Body of pancreas (tissue), 4 donors: ENCODE data around the gene F11R. TPM values are rescaled to one million over a fixed set of nuclear protein-coding genes. Genes with fewer than 3 reads are reported as not detected.
"Not testable (repeated sequence)": the region's sequence is repeated elsewhere in the genome, so short reads cannot be mapped to it uniquely, and the experiment has no call there.

Experiments
- ATAC-seq: fragments of 150-250 bp; one replicate; pipeline ENCODE4 v1.9.1; 2016
- DNase-seq, 4 donors: peaks; one replicate each; pipeline ENCODE4 v3.0.0-alpha.2; 2019
- H3K27ac ChIP-seq, 4 donors: fragments of 200-600 bp; sonication (generic); 1 replicate in 3 of 4; 2 replicates in 1 of 4; pipeline versions ENCODE4 v1.5.1 to v1.6.1; 2016 to 2019; ENCODE audit warnings: mild to moderate bottlenecking in 1 of 4, mixed read lengths in 1 of 4, moderate library complexity in 1 of 4
- H3K27me3 ChIP-seq, 2 donors: fragments of 200-600 bp; sonication (generic); one replicate each; pipeline ENCODE4 v1.6.0; 2016; ENCODE audit warnings: mild to moderate bottlenecking in 1 of 2
- H3K36me3 ChIP-seq, 2 donors: fragments of 200-600 bp; sonication (generic); replicated peaks in 1 of 2; 2 replicates each; pipeline ENCODE4 v1.5.1; 2016; ENCODE audit warnings: low read depth in 2 of 2; ENCODE audit not compliant: insufficient read depth in 1 of 2
- H3K4me1 ChIP-seq: fragments of 200-600 bp; sonication (generic); one replicate; pipeline ENCODE4 v1.6.0; 2016
- H3K4me3 ChIP-seq, 2 donors: fragments of 200-600 bp; sonication (generic); 1 replicate in 1 of 2; 2 replicates in 1 of 2; pipeline ENCODE4 v1.5.1; 2016 to 2019
- H3K9me3 ChIP-seq, 3 donors: fragments of 200-600 bp; sonication (generic); 1 replicate in 2 of 3; 2 replicates in 1 of 3; pipeline ENCODE4 v1.5.1; 2016
- POLR2A ChIP-seq, 3 donors: fragments of 450-650 bp; IDR thresholded peaks; one replicate each; pipeline ENCODE4 v1.6.1; 2016; ENCODE audit warnings: antibody characterized with exemption in 3 of 3, mild to moderate bottlenecking in 2 of 3
- WGBS, 2 donors: methylation state at CpG; one replicate each; pipeline ENCODE4 v1.1.5; 2017; 5-methylcytosine and 5-hydroxymethylcytosine counted together
- intact Hi-C: fragments of 100-400 bp; cut with DNase I; formaldehyde crosslinking; loops from one replicate; pipeline ENCODE4 v1.15.1; 2023
- total RNA-seq, 2 donors: library from RNA; depleted of rRNA; stranded (reverse); fragments of >200 nt; gene quantifications; one replicate each; pipeline ENCODE4 v1.1.0, GENCODE V29; 2016
- TF ChIP-seq, protein P1 (sequence below), 7 experiments: fragments of 450-650 bp in 4 of 7; fragments of 200-600 bp in 3 of 7; sonication (generic) in 3 of 7; IDR thresholded peaks; one replicate each; pipeline ENCODE4 v1.5.1; 2016 to 2019; ENCODE audit warnings: antibody characterized with exemption in 7 of 7

F11R gene
- total RNA-seq, 2 donors from 2014 or later: 40.2 to 41.5 TPM

GRCh38 chr1:161066694-161067093 is 45.7 kb upstream of the F11R start:
- H3K4me3 ChIP-seq: no peak overlapping the region
- H3K4me1 ChIP-seq: no peaks in the 10 kb centered on the region
- ATAC-seq (no peak), DNase-seq (no peak)
- H3K27ac ChIP-seq: no peak overlapping the region
- WGBS, 2 donors: 55 to 71% methylated on average over 3 of the region's 3 CpGs
- no peaks in the 10 kb centered on the region for H3K9me3 ChIP-seq
- H3K36me3 ChIP-seq: no peaks in the 10 kb centered on the region
- H3K27me3 ChIP-seq: no peaks in the 10 kb centered on the region
- intact Hi-C loops: loop anchor here (5.0 kb wide), 1 partner anchor 36 kb away; no protein-coding TSS in a partner anchor
- TF ChIP-seq POLR2A (IDR thresholded peaks at IDR 0.05): no peak
- TF ChIP-seq, protein P1, sequence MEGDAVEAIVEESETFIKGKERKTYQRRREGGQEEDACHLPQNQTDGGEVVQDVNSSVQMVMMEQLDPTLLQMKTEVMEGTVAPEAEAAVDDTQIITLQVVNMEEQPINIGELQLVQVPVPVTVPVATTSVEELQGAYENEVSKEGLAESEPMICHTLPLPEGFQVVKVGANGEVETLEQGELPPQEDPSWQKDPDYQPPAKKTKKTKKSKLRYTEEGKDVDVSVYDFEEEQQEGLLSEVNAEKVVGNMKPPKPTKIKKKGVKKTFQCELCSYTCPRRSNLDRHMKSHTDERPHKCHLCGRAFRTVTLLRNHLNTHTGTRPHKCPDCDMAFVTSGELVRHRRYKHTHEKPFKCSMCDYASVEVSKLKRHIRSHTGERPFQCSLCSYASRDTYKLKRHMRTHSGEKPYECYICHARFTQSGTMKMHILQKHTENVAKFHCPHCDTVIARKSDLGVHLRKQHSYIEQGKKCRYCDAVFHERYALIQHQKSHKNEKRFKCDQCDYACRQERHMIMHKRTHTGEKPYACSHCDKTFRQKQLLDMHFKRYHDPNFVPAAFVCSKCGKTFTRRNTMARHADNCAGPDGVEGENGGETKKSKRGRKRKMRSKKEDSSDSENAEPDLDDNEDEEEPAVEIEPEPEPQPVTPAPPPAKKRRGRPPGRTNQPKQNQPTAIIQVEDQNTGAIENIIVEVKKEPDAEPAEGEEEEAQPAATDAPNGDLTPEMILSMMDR (IDR thresholded peaks at IDR 0.05): no peak

DNA sequence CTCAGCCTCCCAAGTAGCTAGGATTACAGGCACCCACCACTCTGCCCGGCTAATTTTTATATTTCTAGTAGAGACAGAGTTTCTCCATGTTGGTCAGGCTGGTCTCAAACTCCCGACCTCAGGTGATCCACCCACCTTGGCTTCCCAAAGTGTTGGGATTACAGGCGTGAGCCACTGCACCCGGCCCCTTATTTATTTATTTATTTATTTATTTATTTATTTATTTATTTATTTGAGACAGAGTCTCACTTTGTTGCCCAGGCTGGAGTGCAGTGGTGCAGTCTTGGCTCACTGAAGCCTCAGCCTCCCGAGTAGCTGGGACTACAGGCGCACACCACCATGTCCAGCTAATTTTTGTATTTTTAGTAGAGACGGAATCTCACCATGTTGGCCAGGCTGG is 44.7 kb upstream of the F11R start:
- H3K4me1 ChIP-seq, H3K9me3 ChIP-seq, H3K36me3 ChIP-seq, ATAC-seq, H3K27ac ChIP-seq, H3K27me3 ChIP-seq, H3K4me3 ChIP-seq, DNase-seq: not testable (repeated sequence)
- 85 to 94% methylated on average over 6 to 7 of the region's 7 CpGs for WGBS, 2 donors
- intact Hi-C loops: loop anchor here (5.0 kb wide), 1 partner anchor 37 kb away; no protein-coding TSS in a partner anchor

GRCh38 chr1:161063936-161064335 is 43.0 kb upstream of the F11R start:
- H3K4me3 ChIP-seq, H3K27me3 ChIP-seq, H3K36me3 ChIP-seq, ATAC-seq, intact Hi-C loops, H3K27ac ChIP-seq, DNase-seq, H3K9me3 ChIP-seq, H3K4me1 ChIP-seq: not testable (repeated sequence)
- 33 to 47% methylated on average over 6 of the region's 6 CpGs for WGBS, 2 donors

DNA sequence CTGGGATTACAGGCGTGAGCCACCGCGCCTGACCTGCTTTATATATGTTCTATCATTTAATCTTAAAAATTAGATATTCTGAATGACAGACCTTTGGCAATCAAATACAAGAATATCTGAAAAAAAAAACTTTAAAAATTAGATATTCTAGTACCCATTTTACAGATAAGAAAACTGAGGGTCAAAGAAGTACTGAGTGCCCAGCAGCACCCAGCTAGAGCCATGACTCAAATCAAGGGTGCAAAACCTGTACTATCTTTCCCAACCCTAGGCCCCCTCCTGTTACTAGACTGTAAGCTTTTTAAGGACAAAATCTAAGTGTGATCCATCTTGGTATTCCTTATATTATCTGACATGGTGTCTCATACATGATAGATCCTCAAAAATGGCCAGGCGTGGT is 40.5 kb upstream of the F11R start:
- Histone ChIP-seq H3K36me3 (no peaks in the 10 kb centered on the region), H3K4me1 (no peaks in the 10 kb centered on the region), H3K27ac (no peak overlapping the region), H3K4me3 (no peak overlapping the region), H3K27me3 (no peaks in the 10 kb centered on the region), H3K9me3 (no peaks in the 10 kb centered on the region)
- 90 to 91% methylated on average over 4 of the region's 4 CpGs for WGBS, 2 donors
- no peak for DNase-seq
- ATAC-seq: no peak
- intact Hi-C loops: no loop called here
- no peak for TF ChIP-seq POLR2A (IDR thresholded peaks at IDR 0.05)
- TF ChIP-seq, protein P1 (IDR thresholded peaks at IDR 0.05): no peak

DNA sequence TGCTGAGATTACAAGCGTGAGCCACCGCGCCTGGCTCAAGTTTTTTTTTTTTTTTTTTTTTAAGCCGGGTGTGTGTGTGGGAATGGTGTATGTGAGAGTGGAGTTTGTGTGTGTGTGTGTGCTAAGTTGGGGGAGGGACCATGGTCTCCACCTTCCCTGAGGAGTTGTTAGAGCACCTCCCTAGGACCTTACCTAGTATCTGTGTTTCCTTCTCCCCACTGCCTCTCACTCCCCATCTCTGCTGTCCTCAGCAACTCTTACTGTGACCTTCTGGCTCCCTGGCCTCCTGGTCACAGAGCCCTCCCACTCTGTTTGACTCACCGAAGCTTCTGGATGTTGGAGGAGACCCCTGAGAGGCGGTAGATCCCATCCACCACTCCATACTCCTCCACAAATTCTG is 38.3 kb upstream of the F11R start:
- H3K36me3 ChIP-seq: no peaks in the 10 kb centered on the region
- no peak for DNase-seq
- intact Hi-C loops: no loop called here
- no peak for TF ChIP-seq POLR2A (IDR thresholded peaks at IDR 0.05)
- TF ChIP-seq, protein P1 (IDR thresholded peaks at IDR 0.05): no peak
- no peaks in the 10 kb centered on the region for H3K27me3 ChIP-seq
- H3K4me3 ChIP-seq: no peak overlapping the region
- 73 to 84% methylated on average over 6 of the region's 6 CpGs for WGBS, 2 donors
- no peak overlapping the region for H3K27ac ChIP-seq
- no peaks in the 10 kb centered on the region for H3K4me1 ChIP-seq
- H3K9me3 ChIP-seq: no peaks in the 10 kb centered on the region
- no peak for ATAC-seq

- no peak for ATAC-seq
- 68 to 78% methylated on average over 6 to 7 of the region's 7 CpGs for WGBS, 2 donors
- Histone ChIP-seq H3K4me3 (no peak overlapping the region), H3K36me3 (no peaks in the 10 kb centered on the region), H3K27me3 (no peaks in the 10 kb centered on the region), H3K4me1 (no peaks in the 10 kb centered on the region), H3K9me3 (no peaks in the 10 kb centered on the region), H3K27ac (no peak overlapping the region)
- DNase-seq: no peak
- intact Hi-C loops: no loop called here
- TF ChIP-seq, protein P1 (IDR thresholded peaks at IDR 0.05): no peak
- TF ChIP-seq POLR2A (IDR thresholded peaks at IDR 0.05): no peak
Observed at GRCh38 chr1:161054805-161055204, 33.9 kb upstream of the F11R start.
